ENCODE data around the gene OR10P1. TPM values are rescaled to one million over a fixed set of nuclear protein-coding genes. Genes with fewer than 3 reads are reported as not detected.
"Not testable (repeated sequence)": the region's sequence is repeated elsewhere in the genome, so short reads cannot be mapped to it uniquely, and the experiment has no call there.

Gene OR10P1
- total and polyA plus RNA-seq, 2 of the 4 experiments (the other 2 are of a cell fraction) = not detected

DNA sequence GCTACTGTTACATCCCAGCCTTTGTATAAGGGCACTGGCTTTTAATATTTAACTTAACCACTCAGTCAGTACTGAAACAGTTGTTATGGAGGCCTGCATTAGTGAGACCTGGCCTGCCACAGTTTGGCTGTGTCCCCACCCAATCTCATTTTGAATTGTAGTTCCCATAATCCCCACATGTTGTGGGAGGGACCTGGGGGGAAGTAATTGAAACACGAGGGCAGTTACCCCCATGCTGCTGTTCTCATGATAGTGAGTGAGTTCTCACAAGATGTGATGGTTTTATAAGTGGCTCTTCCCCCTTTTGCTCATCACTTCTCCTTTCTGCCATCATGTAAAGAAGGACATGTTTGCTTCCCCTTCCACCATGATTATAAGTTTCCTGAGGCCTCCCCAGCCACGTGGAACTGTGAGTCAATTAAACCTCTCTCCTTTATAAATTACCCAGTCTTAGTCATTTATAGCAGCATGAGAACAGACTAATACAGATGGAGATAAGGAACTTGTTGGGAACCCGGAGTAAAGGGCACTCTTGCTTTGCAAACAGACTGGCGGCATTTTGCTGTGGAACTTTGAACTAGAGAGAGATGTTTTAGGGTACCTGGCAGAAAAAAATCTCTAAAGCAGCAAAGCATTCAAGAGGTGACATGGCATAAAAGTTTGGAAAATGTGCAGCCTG is 14.1 kb downstream of the OR10P1 start:
- H2AK9ac ChIP-seq (replicated peaks; ENCODE audit: low read depth, low read length, poor library complexity); H3K14ac ChIP-seq (replicated peaks; ENCODE audit: low read depth, low read length); H2BK20ac ChIP-seq (ENCODE audit: low read depth, low read length); H3K4ac ChIP-seq (ENCODE audit: low read depth, low read length); in situ Hi-C loops (cut with MboI; ENCODE audit: low sequenced_read_pairs); H3K56ac ChIP-seq (ENCODE audit: extremely low read depth, insufficient read depth, low read length); H2AK5ac ChIP-seq (ENCODE audit: low read depth, low read length); H2AFZ ChIP-seq (replicated peaks; ENCODE audit: low read length, poor library complexity); H4K91ac ChIP-seq (ENCODE audit: insufficient read depth, low read depth, low read length); H3K9ac ChIP-seq (ENCODE audit: low read depth, low read length); CTCF ChIA-PET; intact Hi-C loops (cut with micrococcal nuclease); H3K27me3 ChIP-seq (ENCODE audit: control insufficient read depth, insufficient read depth, low read length); H3K27ac ChIP-seq (ENCODE audit: insufficient read depth, low read length); H3K23ac ChIP-seq (ENCODE audit: low read depth, low read length); H3K4me2 ChIP-seq (ENCODE audit: low read depth, low read length); H3K4me3 ChIP-seq (ENCODE audit: insufficient read depth, low read depth, low read length); H4K8ac ChIP-seq (ENCODE audit: low read depth in 2 of 2, low read length in 2 of 2); H3K4me1 ChIP-seq (ENCODE audit: control insufficient read depth, insufficient read depth, low read length); H3K36me3 ChIP-seq (ENCODE audit: control insufficient read depth, insufficient read depth, low read length); H3K79me1 ChIP-seq (ENCODE audit: low read depth in 1 of 2, low read length in 2 of 2); H2BK120ac ChIP-seq (ENCODE audit: low read depth, low read length); H4K5ac ChIP-seq (ENCODE audit: low read depth, low read length); H3K9me1 ChIP-seq (ENCODE audit: insufficient read depth, low read length); BruUV-seq (replicated peaks); dilution Hi-C loops (cut with HindIII; ENCODE audit: low sequenced_read_pairs, unreplicated experiment); H2BK5ac ChIP-seq (ENCODE audit: low read depth, low read length, poor library complexity, severe bottlenecking); ATAC-seq (ENCODE audit: low read depth); H3K9me3 ChIP-seq (ENCODE audit: control insufficient read depth, insufficient read depth, low read length); H4K20me1 ChIP-seq (ENCODE audit: insufficient read depth, low read length); H3K18ac ChIP-seq (ENCODE audit: low read depth, low read length); DNase-seq; H2BK15ac ChIP-seq (ENCODE audit: low read depth, low read length): not testable (repeated sequence)
- no CpG with 5 or more reads among the region's 4 CpGs for WGBS, 2 experiments (ENCODE audit: extremely low coverage in 2 of 2, insufficient read length in 1 of 2)
- POLR2A ChIA-PET (ENCODE audit: unreplicated experiment) = interaction anchor here (0.6 kb wide), 1 partner anchor 253 kb away, joined by 13 read pairs; no protein-coding TSS in a partner anchor
